Kidney epithelial cell (primary cell): Measurements from ENCODE around the gene GRAMD2B. TPM values are rescaled to one million over a fixed set of nuclear protein-coding genes. Genes with fewer than 3 reads are reported as not detected.

Experiments used
- DNase-seq: peaks from one replicate; pipeline ENCODE4 v3.0.0-alpha.2; 2010; ENCODE audit warnings: low read depth
- H3K27me3 ChIP-seq: 2 replicates; pipeline ENCODE4 v1.6.0; 2011; ENCODE audit warnings: low read length; ENCODE audit not compliant: control insufficient read depth, insufficient read depth
- H3K36me3 ChIP-seq: 2 replicates; pipeline ENCODE4 v1.5.1; 2011; ENCODE audit warnings: low read length; ENCODE audit not compliant: control insufficient read depth, insufficient read depth
- H3K4me3 ChIP-seq: 2 replicates; pipeline ENCODE4 v1.5.1; 2011; ENCODE audit warnings: low read depth, mild to moderate bottlenecking, control low read depth, low read length
- CTCF ChIP-seq: IDR thresholded peaks from 2 replicates; pipeline ENCODE4 v1.5.1; 2011; ENCODE audit warnings: mild to moderate bottlenecking, moderate library complexity, low read length, control low read depth, inconsistent platforms; ENCODE audit not compliant: insufficient read depth, poor library complexity, severe bottlenecking
- total RNA-seq: library from RNA; depleted of rRNA; stranded (reverse); fragments of >200 nt; gene quantifications from 2 replicates; pipeline ENCODE4 v1.2.3, GENCODE V29; 2015

Gene GRAMD2B
- total RNA-seq, 1 donor from 2014 or later: 36.9 TPM

GRCh38 chr5:126536874-126537273, 113.7 kb downstream of the GRAMD2B start:
- no peaks in the 10 kb centered on the region for H3K27me3 ChIP-seq
- no peak for TF ChIP-seq CTCF
- DNase-seq: no peak
- H3K36me3 ChIP-seq: no peaks in the 10 kb centered on the region
- no peak overlapping the region for H3K4me3 ChIP-seq

GRCh38 chr5:126538579-126538978, 115.4 kb downstream of the GRAMD2B start:
- no peak for TF ChIP-seq CTCF
- no peaks in the 10 kb centered on the region for H3K36me3 ChIP-seq
- no peak for DNase-seq

GRCh38 chr5:126540631-126541030, 117.4 kb downstream of the GRAMD2B start:
- no peaks in the 10 kb centered on the region for H3K27me3 ChIP-seq
- no peaks in the 10 kb centered on the region for H3K36me3 ChIP-seq
- no peak for TF ChIP-seq CTCF
- no peak for DNase-seq
- H3K4me3 ChIP-seq: no peak overlapping the region

More at GRCh38 chr5:126538579-126538978, 115.4 kb downstream of the GRAMD2B start:
- Histone ChIP-seq H3K27me3 (no peaks in the 10 kb centered on the region), H3K4me3 (no peak overlapping the region)

- DNase-seq: no peak
- H3K4me3 ChIP-seq: no peak overlapping the region
- H3K36me3 ChIP-seq: no peaks in the 10 kb centered on the region
- H3K27me3 ChIP-seq: no peaks in the 10 kb centered on the region
- TF ChIP-seq CTCF: no peak
Observed at GRCh38 chr5:126542441-126542840, 119.2 kb downstream of the GRAMD2B start.

GRCh38 chr5:126543009-126543408, 119.8 kb downstream of the GRAMD2B start:
- Histone ChIP-seq H3K36me3 (no peaks in the 10 kb centered on the region), H3K27me3 (no peaks in the 10 kb centered on the region), H3K4me3 (no peak overlapping the region)
- DNase-seq: no peak
- no peak for TF ChIP-seq CTCF

GRCh38 chr5:126543660-126544059, 120.5 kb downstream of the GRAMD2B start:
- no peak for TF ChIP-seq CTCF
- Histone ChIP-seq H3K36me3 (no peaks in the 10 kb centered on the region), H3K4me3 (no peak overlapping the region), H3K27me3 (no peaks in the 10 kb centered on the region)
- DNase-seq: no peak
